BJ (cell line): ENCODE results near the gene CAPG. TPM values are rescaled to one million over a fixed set of nuclear protein-coding genes. Genes with fewer than 3 reads are reported as not detected.

Experiments
- CTCF ChIA-PET: fragments of 350-600 bp; formaldehyde crosslinking; extraction: SDS; loops from one replicate; lab custom pipeline; 2021; ENCODE audit warnings: antibody characterized with exemption, inconsistent platforms; lab: Yijun Ruan, JAX
- POLR2A ChIA-PET: fragments of 300-600 bp; sonication (Branson Sonifier 250); formaldehyde crosslinking; extraction: SDS; loops from one replicate; lab custom pipeline; 2021; ENCODE audit warnings: antibody characterized with exemption; lab: Charles Lee
- DNase-seq: peaks from one replicate; pipeline ENCODE4 v3.0.0-alpha.2; 2011; ENCODE audit warnings: low read depth
- H3K27me3 ChIP-seq: 2 replicates; pipeline ENCODE4 v1.6.0; 2011; ENCODE audit warnings: low read length; ENCODE audit not compliant: control insufficient read depth, insufficient read depth
- H3K36me3 ChIP-seq: 2 replicates; pipeline ENCODE4 v1.5.1; 2011; ENCODE audit warnings: low read length; ENCODE audit not compliant: control insufficient read depth, insufficient read depth
- H3K4me3 ChIP-seq: 2 replicates; pipeline ENCODE4 v1.5.1; 2011; ENCODE audit warnings: low read depth, mild to moderate bottlenecking, control low read depth, low read length
- CTCF ChIP-seq: IDR thresholded peaks from 2 replicates; pipeline ENCODE4 v1.5.1; 2011; ENCODE audit warnings: low read depth, mild to moderate bottlenecking, control low read depth, inconsistent platforms, low read length, moderate library complexity; ENCODE audit not compliant: insufficient read depth
- polyA plus RNA-seq: library from polyadenylated mRNA; depleted of rRNA; stranded (reverse); fragments of >200 nt; gene quantifications from 2 replicates; pipeline ENCODE4 v1.2.3, GENCODE V29; 2011

Gene CAPG
- polyA plus RNA-seq, 1 experiment, result 135 TPM

GRCh38 chr2:85356186-85356585, 54.0 kb downstream of the CAPG start:
- no peak for DNase-seq
- Histone ChIP-seq H3K4me3 (no peak overlapping the region), H3K36me3 (peaks cover 5% of the 10 kb centered on the region), H3K27me3 (no peaks in the 10 kb centered on the region)
- ChIA-PET CTCF (interaction anchor here (0.9 to 3.1 kb wide), 2 partner anchors 33 to 195 kb away, joined by 3 to 11 read pairs; no protein-coding TSS in a partner anchor), POLR2A (interaction anchor here (0.6 kb wide), 1 partner anchor 16 kb away, joined by 3 read pairs; no protein-coding TSS in a partner anchor)
- no peak for TF ChIP-seq CTCF

- DNase-seq, result no peak
- no peak for TF ChIP-seq CTCF
- H3K36me3 ChIP-seq, result peaks cover 7% of the 10 kb centered on the region
- ChIA-PET CTCF (interaction anchor here (1.3 to 3.1 kb wide), 2 partner anchors 33 to 196 kb away, joined by 3 to 11 read pairs; no protein-coding TSS in a partner anchor), POLR2A (interaction anchor here (0.6 kb wide), 1 partner anchor 16 kb away, joined by 3 read pairs; no protein-coding TSS in a partner anchor)
- H3K4me3 ChIP-seq, result peak overlapping the region; percentile 82
- no peaks in the 10 kb centered on the region for H3K27me3 ChIP-seq
Measured at GRCh38 chr2:85355521-85355920, 54.6 kb downstream of the CAPG start.

GRCh38 chr2:85355073-85355410, 55.1 kb downstream of the CAPG start:
- POLR2A ChIA-PET, result no interaction called here

GRCh38 chr2:85354286-85355072, 55.7 kb downstream of the CAPG start, which contains the start of the genes ELMOD3 and RETSAT:
TSS of gene ELMOD3 (plus strand) at chr2:85354769. CDS start at chr2:85357199, 2,430 bp downstream.
TSS of gene RETSAT (minus strand) at chr2:85354528. CDS start at chr2:85354507, 21 bp downstream.
- H3K27me3 ChIP-seq, result no peaks in the 10 kb centered on the region
- H3K4me3 ChIP-seq, result peak within 1 kb of the TSS; percentile 82
- ChIA-PET CTCF (interaction anchor here (1.2 to 3.1 kb wide), 3 partner anchors 11 to 197 kb away, joined by 3 to 11 read pairs (median 4); no protein-coding TSS in a partner anchor), POLR2A (interaction anchor here (0.7 kb wide), 1 partner anchor 9 kb away, joined by 3 read pairs; no protein-coding TSS in a partner anchor)
- peak; percentile 92 for DNase-seq
- TF ChIP-seq CTCF, result no peak
- peaks cover 14% of the 10 kb centered on the region for H3K36me3 ChIP-seq

More at GRCh38 chr2:85355073-85355410, 55.1 kb downstream of the CAPG start:
- CTCF ChIA-PET, result interaction anchor here (1.2 to 3.1 kb wide), 3 partner anchors 11 to 196 kb away, joined by 3 to 11 read pairs (median 4); no protein-coding TSS in a partner anchor
- no peak for TF ChIP-seq CTCF
- Histone ChIP-seq H3K4me3 (peak overlapping the region; percentile 82), H3K36me3 (peaks cover 10% of the 10 kb centered on the region), H3K27me3 (no peaks in the 10 kb centered on the region)
- no peak for DNase-seq

GRCh38 chr2:85353876-85354285, 56.3 kb downstream of the CAPG start:
- Histone ChIP-seq H3K4me3 (peak overlapping the region; percentile 82), H3K36me3 (peaks cover 19% of the 10 kb centered on the region), H3K27me3 (no peaks in the 10 kb centered on the region)
- no peak for DNase-seq
- ChIA-PET CTCF (interaction anchor here (1.2 kb wide), 1 partner anchor 12 kb away, joined by 4 read pairs; no protein-coding TSS in a partner anchor), POLR2A (interaction anchor here (0.7 kb wide), 1 partner anchor 8 kb away, joined by 3 read pairs; no protein-coding TSS in a partner anchor)
- no peak for TF ChIP-seq CTCF
